WTC11 (cell line): ENCODE measurements around the gene KCNJ1.

Experiments
- ETV6 ChIP-seq: sonication (generic); formaldehyde crosslinking; IDR thresholded peaks from 2 replicates; pipeline ENCODE4 v1.8.1; 2022; ENCODE audit warnings: mild to moderate bottlenecking, missing genetic modification reagents
- GTF2I ChIP-seq: fragments of 250-450 bp; sonication (Bioruptor Pico); conservative IDR thresholded peaks from 2 replicates; pipeline ENCODE4 v1.4.0; 2021; ENCODE audit warnings: mild to moderate bottlenecking
- NFYB ChIP-seq: sonication (generic); formaldehyde crosslinking; conservative IDR thresholded peaks from 2 replicates; pipeline ENCODE4 v1.8.0; 2022; ENCODE audit warnings: low read depth, missing genetic modification reagents
- ZNF121 ChIP-seq: sonication (generic); formaldehyde crosslinking; IDR thresholded peaks from 2 replicates; pipeline ENCODE4 v1.8.0; 2023; ENCODE audit warnings: missing genetic modification reagents
- ZNF423 ChIP-seq: fragments of 250-450 bp; sonication (Bioruptor Pico); IDR thresholded peaks from 2 replicates; pipeline ENCODE4 v2.1.2; 2022; ENCODE audit warnings: mild to moderate bottlenecking, moderate library complexity
- TF ChIP-seq, protein P1 (sequence below): fragments of 200-600 bp; IDR thresholded peaks from 2 replicates; pipeline ENCODE4 v1.8.0; 2022; ENCODE audit warnings: antibody characterized with exemption
- TF ChIP-seq, protein P2 (sequence below): sonication (generic); formaldehyde crosslinking; IDR thresholded peaks from 2 replicates; pipeline ENCODE4 v1.8.1; 2022; ENCODE audit warnings: low read depth, missing genetic modification reagents, borderline replicate concordance
- TF ChIP-seq, protein P3 (sequence below): sonication (generic); formaldehyde crosslinking; IDR thresholded peaks from 2 replicates; pipeline ENCODE4 v1.8.1; 2023; ENCODE audit warnings: mild to moderate bottlenecking, moderate library complexity, missing genetic modification reagents
- TF ChIP-seq, protein P4 (sequence below): fragments of 250-450 bp; sonication (Bioruptor Pico); IDR thresholded peaks from 2 replicates; pipeline ENCODE4 v1.9.0; 2021; ENCODE audit warnings: mild to moderate bottlenecking
- TF ChIP-seq, protein P5 (sequence below): sonication (generic); formaldehyde crosslinking; IDR thresholded peaks from 2 replicates; pipeline ENCODE4 v1.8.1; 2022; ENCODE audit warnings: missing genetic modification reagents, borderline replicate concordance
- TF ChIP-seq, protein P6 (sequence below): sonication (generic); formaldehyde crosslinking; conservative IDR thresholded peaks from 2 replicates; pipeline ENCODE4 v1.8.1; 2023; ENCODE audit warnings: mild to moderate bottlenecking, low read depth, missing genetic modification reagents, moderate library complexity
- TF ChIP-seq, protein P7 (sequence below): sonication (generic); formaldehyde crosslinking; IDR thresholded peaks from 2 replicates; pipeline ENCODE4 v1.8.1; 2023; ENCODE audit warnings: mild to moderate bottlenecking, missing genetic modification reagents, borderline replicate concordance

DNA sequence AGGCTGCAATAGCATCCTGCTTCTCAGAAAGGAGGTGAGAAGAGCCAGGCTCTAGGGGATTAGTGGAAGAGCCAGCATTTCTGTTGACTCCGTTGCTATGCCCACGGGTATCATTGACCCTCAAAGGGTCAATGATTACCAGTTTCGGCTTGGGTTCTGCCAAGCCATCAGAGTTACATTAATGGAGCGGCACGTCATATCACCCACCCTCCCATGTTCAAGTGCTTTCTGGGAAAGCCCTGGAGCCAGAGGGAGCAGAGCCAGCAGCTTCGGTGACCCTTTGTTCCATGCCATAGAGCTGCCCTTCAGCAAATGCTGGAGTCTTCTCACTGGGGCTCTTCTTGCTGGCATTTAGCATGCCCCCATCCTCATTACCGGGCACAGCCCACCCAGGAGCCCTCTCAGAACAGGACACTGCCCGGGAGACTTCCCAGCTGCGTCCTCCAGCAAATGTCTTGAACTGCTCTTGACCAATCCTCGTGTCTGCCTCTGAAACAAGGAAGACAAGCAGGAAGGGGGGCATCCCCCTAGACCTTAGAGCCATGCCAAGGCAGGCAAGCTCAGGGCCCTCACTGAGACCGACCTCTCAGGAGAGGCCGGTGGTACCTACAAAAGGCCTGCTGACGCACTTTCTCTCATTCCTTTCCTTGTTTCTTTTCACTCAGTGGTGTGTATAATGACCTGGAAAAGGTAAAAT lies 14.6 kb downstream of the KCNJ1 start:
- TF ChIP-seq, protein P1, sequence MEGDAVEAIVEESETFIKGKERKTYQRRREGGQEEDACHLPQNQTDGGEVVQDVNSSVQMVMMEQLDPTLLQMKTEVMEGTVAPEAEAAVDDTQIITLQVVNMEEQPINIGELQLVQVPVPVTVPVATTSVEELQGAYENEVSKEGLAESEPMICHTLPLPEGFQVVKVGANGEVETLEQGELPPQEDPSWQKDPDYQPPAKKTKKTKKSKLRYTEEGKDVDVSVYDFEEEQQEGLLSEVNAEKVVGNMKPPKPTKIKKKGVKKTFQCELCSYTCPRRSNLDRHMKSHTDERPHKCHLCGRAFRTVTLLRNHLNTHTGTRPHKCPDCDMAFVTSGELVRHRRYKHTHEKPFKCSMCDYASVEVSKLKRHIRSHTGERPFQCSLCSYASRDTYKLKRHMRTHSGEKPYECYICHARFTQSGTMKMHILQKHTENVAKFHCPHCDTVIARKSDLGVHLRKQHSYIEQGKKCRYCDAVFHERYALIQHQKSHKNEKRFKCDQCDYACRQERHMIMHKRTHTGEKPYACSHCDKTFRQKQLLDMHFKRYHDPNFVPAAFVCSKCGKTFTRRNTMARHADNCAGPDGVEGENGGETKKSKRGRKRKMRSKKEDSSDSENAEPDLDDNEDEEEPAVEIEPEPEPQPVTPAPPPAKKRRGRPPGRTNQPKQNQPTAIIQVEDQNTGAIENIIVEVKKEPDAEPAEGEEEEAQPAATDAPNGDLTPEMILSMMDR: no peak
- TF ChIP-seq, protein P2, sequence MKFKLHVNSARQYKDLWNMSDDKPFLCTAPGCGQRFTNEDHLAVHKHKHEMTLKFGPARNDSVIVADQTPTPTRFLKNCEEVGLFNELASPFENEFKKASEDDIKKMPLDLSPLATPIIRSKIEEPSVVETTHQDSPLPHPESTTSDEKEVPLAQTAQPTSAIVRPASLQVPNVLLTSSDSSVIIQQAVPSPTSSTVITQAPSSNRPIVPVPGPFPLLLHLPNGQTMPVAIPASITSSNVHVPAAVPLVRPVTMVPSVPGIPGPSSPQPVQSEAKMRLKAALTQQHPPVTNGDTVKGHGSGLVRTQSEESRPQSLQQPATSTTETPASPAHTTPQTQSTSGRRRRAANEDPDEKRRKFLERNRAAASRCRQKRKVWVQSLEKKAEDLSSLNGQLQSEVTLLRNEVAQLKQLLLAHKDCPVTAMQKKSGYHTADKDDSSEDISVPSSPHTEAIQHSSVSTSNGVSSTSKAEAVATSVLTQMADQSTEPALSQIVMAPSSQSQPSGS: no peak
- TF ChIP-seq, protein P3, sequence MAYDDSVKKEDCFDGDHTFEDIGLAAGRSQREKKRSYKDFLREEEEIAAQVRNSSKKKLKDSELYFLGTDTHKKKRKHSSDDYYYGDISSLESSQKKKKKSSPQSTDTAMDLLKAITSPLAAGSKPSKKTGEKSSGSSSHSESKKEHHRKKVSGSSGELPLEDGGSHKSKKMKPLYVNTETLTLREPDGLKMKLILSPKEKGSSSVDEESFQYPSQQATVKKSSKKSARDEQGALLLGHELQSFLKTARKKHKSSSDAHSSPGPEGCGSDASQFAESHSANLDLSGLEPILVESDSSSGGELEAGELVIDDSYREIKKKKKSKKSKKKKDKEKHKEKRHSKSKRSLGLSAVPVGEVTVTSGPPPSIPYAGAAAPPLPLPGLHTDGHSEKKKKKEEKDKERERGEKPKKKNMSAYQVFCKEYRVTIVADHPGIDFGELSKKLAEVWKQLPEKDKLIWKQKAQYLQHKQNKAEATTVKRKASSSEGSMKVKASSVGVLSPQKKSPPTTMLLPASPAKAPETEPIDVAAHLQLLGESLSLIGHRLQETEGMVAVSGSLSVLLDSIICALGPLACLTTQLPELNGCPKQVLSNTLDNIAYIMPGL (CRISPR knock-in tag): no peak
- no peak for TF ChIP-seq ZNF423 (CRISPR knock-in tag)
- TF ChIP-seq ZNF121 (CRISPR knock-in tag): no peak
- TF ChIP-seq, protein P4, sequence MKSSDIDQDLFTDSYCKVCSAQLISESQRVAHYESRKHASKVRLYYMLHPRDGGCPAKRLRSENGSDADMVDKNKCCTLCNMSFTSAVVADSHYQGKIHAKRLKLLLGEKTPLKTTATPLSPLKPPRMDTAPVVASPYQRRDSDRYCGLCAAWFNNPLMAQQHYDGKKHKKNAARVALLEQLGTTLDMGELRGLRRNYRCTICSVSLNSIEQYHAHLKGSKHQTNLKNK (CRISPR knock-in tag): no peak
- TF ChIP-seq, protein P5, sequence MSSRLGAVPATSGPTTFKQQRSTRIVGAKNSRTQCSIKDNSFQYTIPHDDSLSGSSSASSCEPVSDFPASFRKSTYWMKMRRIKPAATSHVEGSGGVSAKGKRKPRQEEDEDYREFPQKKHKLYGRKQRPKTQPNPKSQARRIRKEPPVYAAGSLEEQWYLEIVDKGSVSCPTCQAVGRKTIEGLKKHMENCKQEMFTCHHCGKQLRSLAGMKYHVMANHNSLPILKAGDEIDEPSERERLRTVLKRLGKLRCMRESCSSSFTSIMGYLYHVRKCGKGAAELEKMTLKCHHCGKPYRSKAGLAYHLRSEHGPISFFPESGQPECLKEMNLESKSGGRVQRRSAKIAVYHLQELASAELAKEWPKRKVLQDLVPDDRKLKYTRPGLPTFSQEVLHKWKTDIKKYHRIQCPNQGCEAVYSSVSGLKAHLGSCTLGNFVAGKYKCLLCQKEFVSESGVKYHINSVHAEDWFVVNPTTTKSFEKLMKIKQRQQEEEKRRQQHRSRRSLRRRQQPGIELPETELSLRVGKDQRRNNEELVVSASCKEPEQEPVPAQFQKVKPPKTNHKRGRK (CRISPR knock-in tag): no peak
- TF ChIP-seq ETV6: no peak
- TF ChIP-seq, protein P6, sequence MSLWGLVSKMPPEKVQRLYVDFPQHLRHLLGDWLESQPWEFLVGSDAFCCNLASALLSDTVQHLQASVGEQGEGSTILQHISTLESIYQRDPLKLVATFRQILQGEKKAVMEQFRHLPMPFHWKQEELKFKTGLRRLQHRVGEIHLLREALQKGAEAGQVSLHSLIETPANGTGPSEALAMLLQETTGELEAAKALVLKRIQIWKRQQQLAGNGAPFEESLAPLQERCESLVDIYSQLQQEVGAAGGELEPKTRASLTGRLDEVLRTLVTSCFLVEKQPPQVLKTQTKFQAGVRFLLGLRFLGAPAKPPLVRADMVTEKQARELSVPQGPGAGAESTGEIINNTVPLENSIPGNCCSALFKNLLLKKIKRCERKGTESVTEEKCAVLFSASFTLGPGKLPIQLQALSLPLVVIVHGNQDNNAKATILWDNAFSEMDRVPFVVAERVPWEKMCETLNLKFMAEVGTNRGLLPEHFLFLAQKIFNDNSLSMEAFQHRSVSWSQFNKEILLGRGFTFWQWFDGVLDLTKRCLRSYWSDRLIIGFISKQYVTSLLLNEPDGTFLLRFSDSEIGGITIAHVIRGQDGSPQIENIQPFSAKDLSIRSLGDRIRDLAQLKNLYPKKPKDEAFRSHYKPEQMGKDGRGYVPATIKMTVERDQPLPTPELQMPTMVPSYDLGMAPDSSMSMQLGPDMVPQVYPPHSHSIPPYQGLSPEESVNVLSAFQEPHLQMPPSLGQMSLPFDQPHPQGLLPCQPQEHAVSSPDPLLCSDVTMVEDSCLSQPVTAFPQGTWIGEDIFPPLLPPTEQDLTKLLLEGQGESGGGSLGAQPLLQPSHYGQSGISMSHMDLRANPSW: no peak
- TF ChIP-seq, protein P7, sequence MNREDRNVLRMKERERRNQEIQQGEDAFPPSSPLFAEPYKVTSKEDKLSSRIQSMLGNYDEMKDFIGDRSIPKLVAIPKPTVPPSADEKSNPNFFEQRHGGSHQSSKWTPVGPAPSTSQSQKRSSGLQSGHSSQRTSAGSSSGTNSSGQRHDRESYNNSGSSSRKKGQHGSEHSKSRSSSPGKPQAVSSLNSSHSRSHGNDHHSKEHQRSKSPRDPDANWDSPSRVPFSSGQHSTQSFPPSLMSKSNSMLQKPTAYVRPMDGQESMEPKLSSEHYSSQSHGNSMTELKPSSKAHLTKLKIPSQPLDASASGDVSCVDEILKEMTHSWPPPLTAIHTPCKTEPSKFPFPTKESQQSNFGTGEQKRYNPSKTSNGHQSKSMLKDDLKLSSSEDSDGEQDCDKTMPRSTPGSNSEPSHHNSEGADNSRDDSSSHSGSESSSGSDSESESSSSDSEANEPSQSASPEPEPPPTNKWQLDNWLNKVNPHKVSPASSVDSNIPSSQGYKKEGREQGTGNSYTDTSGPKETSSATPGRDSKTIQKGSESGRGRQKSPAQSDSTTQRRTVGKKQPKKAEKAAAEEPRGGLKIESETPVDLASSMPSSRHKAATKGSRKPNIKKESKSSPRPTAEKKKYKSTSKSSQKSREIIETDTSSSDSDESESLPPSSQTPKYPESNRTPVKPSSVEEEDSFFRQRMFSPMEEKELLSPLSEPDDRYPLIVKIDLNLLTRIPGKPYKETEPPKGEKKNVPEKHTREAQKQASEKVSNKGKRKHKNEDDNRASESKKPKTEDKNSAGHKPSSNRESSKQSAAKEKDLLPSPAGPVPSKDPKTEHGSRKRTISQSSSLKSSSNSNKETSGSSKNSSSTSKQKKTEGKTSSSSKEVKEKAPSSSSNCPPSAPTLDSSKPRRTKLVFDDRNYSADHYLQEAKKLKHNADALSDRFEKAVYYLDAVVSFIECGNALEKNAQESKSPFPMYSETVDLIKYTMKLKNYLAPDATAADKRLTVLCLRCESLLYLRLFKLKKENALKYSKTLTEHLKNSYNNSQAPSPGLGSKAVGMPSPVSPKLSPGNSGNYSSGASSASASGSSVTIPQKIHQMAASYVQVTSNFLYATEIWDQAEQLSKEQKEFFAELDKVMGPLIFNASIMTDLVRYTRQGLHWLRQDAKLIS (CRISPR knock-in tag): no peak
- no peak for TF ChIP-seq NFYB
- no peak for TF ChIP-seq GTF2I (CRISPR knock-in tag)
